Osteoblast (primary cell): ENCODE measurements around the gene AHNAK. TPM values are rescaled to one million over a fixed set of nuclear protein-coding genes. Genes with fewer than 3 reads are reported as not detected.

Experiments
- DNase-seq: peaks from one replicate; pipeline ENCODE4 v3.0.0; 2011; ENCODE audit warnings: low spot score, mixed read lengths; ENCODE audit not compliant: insufficient read length; ENCODE audit errors: missing footprints
- H2AFZ ChIP-seq: 2 replicates; pipeline ENCODE4 v1.6.0; 2011; ENCODE audit warnings: mild to moderate bottlenecking, low read length
- H3K27ac ChIP-seq: 2 replicates; pipeline ENCODE4 v1.5.1; 2011; ENCODE audit warnings: mild to moderate bottlenecking, low read depth, low read length, moderate library complexity
- H3K27me3 ChIP-seq: 2 replicates; pipeline ENCODE4 v1.6.0; 2012; ENCODE audit warnings: mild to moderate bottlenecking, control low read depth, inconsistent platforms, low read length, moderate library complexity; ENCODE audit not compliant: insufficient read depth
- H3K36me3 ChIP-seq: 2 replicates; pipeline ENCODE4 v1.5.1; 2011; ENCODE audit warnings: mild to moderate bottlenecking, low read length, control low read depth, moderate library complexity; ENCODE audit not compliant: insufficient read depth
- H3K4me1 ChIP-seq: 2 replicates; pipeline ENCODE4 v1.5.1; 2011; ENCODE audit warnings: mild to moderate bottlenecking, low read length, control low read depth, moderate library complexity; ENCODE audit not compliant: insufficient read depth
- H3K4me2 ChIP-seq: 2 replicates; pipeline ENCODE4 v1.6.0; 2011; ENCODE audit warnings: mild to moderate bottlenecking, low read length; ENCODE audit not compliant: insufficient read depth
- H3K4me3 ChIP-seq: fragments of 200-600 bp; sonication (generic); 3 replicates; pipeline ENCODE4 v1.5.1; 2012; ENCODE audit warnings: mild to moderate bottlenecking, low read length, inconsistent platforms; ENCODE audit not compliant: insufficient read depth
- H3K79me2 ChIP-seq: 2 replicates; pipeline ENCODE4 v1.6.0; 2012; ENCODE audit warnings: mild to moderate bottlenecking, low read length, control low read depth, inconsistent platforms; ENCODE audit not compliant: insufficient read depth
- H3K9me3 ChIP-seq: 2 replicates; pipeline ENCODE4 v1.5.1; 2011; ENCODE audit warnings: low read depth, low read length, control low read depth
- H4K20me1 ChIP-seq: 2 replicates; pipeline ENCODE4 v1.6.0; 2012; ENCODE audit warnings: mild to moderate bottlenecking, low read length, control low read depth; ENCODE audit not compliant: insufficient read depth
- CTCF ChIP-seq: IDR thresholded peaks from 2 replicates; pipeline ENCODE4 v1.5.1; 2011; ENCODE audit warnings: mild to moderate bottlenecking, low read depth, low read length, moderate library complexity; ENCODE audit errors: extremely low read depth
- total RNA-seq: library from RNA; depleted of rRNA; stranded (reverse); fragments of >200 nt; gene quantifications from 2 replicates; pipeline ENCODE4 v1.2.3, GENCODE V29; 2012

The AHNAK gene
- total RNA-seq, 1 donor, result 720 TPM

- H3K27me3 ChIP-seq, result no peaks in the 10 kb centered on the region
- H3K36me3 ChIP-seq, result peaks cover 15% of the 10 kb centered on the region
- H3K4me3 ChIP-seq, result peak overlapping the region; percentile 98
- peaks cover 62% of the 10 kb centered on the region for H3K4me1 ChIP-seq
- peak overlapping the region; percentile 86 for H3K27ac ChIP-seq
- peaks cover 87% of the 10 kb centered on the region for H4K20me1 ChIP-seq
- DNase-seq, result peak; percentile 85
- peaks cover 99% of the 10 kb centered on the region for H3K79me2 ChIP-seq
- H2AFZ ChIP-seq, result no peak overlapping the region
- H3K9me3 ChIP-seq, result no peaks in the 10 kb centered on the region
- no peak for TF ChIP-seq CTCF
- peak overlapping the region; percentile 93 for H3K4me2 ChIP-seq
These were observed 5.6 kb downstream of the AHNAK start for GRCh38 chr11:62540804-62541701.

- Histone ChIP-seq H2AFZ (no peak overlapping the region), H3K36me3 (peaks cover 30% of the 10 kb centered on the region), H3K79me2 (peaks cover 99% of the 10 kb centered on the region), H3K4me1 (peaks cover 64% of the 10 kb centered on the region), H4K20me1 (peaks cover 91% of the 10 kb centered on the region), H3K9me3 (no peaks in the 10 kb centered on the region), H3K27me3 (no peaks in the 10 kb centered on the region), H3K27ac (peak overlapping the region; percentile 86), H3K4me3 (peak overlapping the region; percentile 54), H3K4me2 (peak overlapping the region; percentile 93)
- peak; percentile 99 for DNase-seq
- no peak for TF ChIP-seq CTCF
These were observed 7.2 kb downstream of the AHNAK start for GRCh38 chr11:62539238-62539925.

- TF ChIP-seq CTCF, result no peak
- H3K4me1 ChIP-seq, result peaks cover 64% of the 10 kb centered on the region
- peak overlapping the region; percentile 51 for H3K4me3 ChIP-seq
- no peak overlapping the region for H2AFZ ChIP-seq
- peak overlapping the region; percentile 82 for H3K4me2 ChIP-seq
- peak overlapping the region; percentile 58 for H3K27ac ChIP-seq
- peaks cover 37% of the 10 kb centered on the region for H3K36me3 ChIP-seq
- H4K20me1 ChIP-seq, result peaks cover 92% of the 10 kb centered on the region
- DNase-seq, result peak; percentile 81
- H3K27me3 ChIP-seq, result no peaks in the 10 kb centered on the region
- H3K9me3 ChIP-seq, result no peaks in the 10 kb centered on the region
- peaks cover 99% of the 10 kb centered on the region for H3K79me2 ChIP-seq
These were observed 8.0 kb downstream of the AHNAK start for GRCh38 chr11:62538470-62539237.
